Thoracic aorta (tissue), 2 donors: Measurements from ENCODE around the gene LYPD8. TPM values are rescaled to one million over a fixed set of nuclear protein-coding genes. Genes with fewer than 3 reads are reported as not detected.

ENCODE experiments used
- ATAC-seq: fragments of 150-250 bp; one replicate; pipeline ENCODE4 v1.8.0; 2017; ENCODE audit warnings: low read depth; ENCODE audit not compliant: insufficient number of reproducible peaks, low FRiP score
- DNase-seq: peaks from one replicate; pipeline ENCODE4 v3.0.0-alpha.2; 2020; ENCODE audit warnings: low spot score
- H3K27ac ChIP-seq, 2 donors: fragments of 200-600 bp; sonication (generic); 1 replicate in 1 of 2; 2 replicates in 1 of 2; pipeline ENCODE4 v1.5.1; 2016; ENCODE audit warnings: mild to moderate bottlenecking in 2 of 2, moderate library complexity in 2 of 2
- H3K27me3 ChIP-seq: fragments of 200-600 bp; sonication (generic); replicated peaks from 2 replicates; pipeline ENCODE4 v1.6.0; 2016; ENCODE audit warnings: mild to moderate bottlenecking; ENCODE audit not compliant: insufficient read depth
- H3K36me3 ChIP-seq: fragments of 200-600 bp; sonication (generic); one replicate; pipeline ENCODE4 v1.5.1; 2016
- H3K4me1 ChIP-seq, 2 donors: fragments of 200-600 bp; sonication (generic); 1 replicate in 1 of 2; 2 replicates in 1 of 2; pipeline versions ENCODE4 v1.5.1 to v1.6.0; 2016; ENCODE audit warnings: low read depth in 2 of 2, mild to moderate bottlenecking in 1 of 2; ENCODE audit not compliant: control insufficient read depth in 1 of 2
- H3K4me3 ChIP-seq: fragments of 200-600 bp; sonication (generic); 2 replicates; pipeline ENCODE4 v1.5.1; 2016; ENCODE audit warnings: mild to moderate bottlenecking
- H3K9me3 ChIP-seq: fragments of 200-600 bp; sonication (generic); 2 replicates; pipeline ENCODE4 v1.5.1; 2016
- total RNA-seq, 2 donors: library from RNA; depleted of rRNA; stranded (reverse); fragments of >200 nt; gene quantifications; one replicate each; pipeline versions ENCODE4 v1.1.0 to v1.2.3, GENCODE V29; 2016
- TF ChIP-seq, protein P1 (sequence below): fragments of 200-600 bp; sonication (generic); IDR thresholded peaks from one replicate; pipeline ENCODE4 v1.5.1; 2019; ENCODE audit warnings: antibody characterized with exemption

LYPD8 gene
- total RNA-seq, 2 donors from 2014 or later: not detected

DNA sequence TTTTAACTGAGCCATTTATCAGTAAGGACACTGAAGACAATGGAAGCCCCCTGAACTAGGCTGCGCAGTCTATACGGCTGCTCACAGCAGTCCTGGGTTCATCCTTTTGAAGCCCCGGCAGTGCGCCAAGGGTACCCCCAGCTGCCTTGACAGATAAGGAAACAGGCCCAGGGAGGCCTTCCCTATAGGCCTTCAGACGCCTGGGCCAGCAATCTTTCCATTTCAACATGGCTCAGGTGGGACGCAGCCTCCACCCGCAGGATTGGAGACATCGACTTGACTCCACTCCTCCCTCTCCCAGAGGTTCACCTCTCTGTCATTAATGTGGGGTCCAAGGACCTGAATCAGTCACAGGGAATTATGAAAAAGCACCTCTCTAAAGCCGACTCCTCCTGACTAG is 2.8 kb upstream of the LYPD8 start:
- no peak overlapping the region for H3K27ac ChIP-seq
- H3K4me1 ChIP-seq: no peaks in the 10 kb centered on the region
- TF ChIP-seq, protein P1, sequence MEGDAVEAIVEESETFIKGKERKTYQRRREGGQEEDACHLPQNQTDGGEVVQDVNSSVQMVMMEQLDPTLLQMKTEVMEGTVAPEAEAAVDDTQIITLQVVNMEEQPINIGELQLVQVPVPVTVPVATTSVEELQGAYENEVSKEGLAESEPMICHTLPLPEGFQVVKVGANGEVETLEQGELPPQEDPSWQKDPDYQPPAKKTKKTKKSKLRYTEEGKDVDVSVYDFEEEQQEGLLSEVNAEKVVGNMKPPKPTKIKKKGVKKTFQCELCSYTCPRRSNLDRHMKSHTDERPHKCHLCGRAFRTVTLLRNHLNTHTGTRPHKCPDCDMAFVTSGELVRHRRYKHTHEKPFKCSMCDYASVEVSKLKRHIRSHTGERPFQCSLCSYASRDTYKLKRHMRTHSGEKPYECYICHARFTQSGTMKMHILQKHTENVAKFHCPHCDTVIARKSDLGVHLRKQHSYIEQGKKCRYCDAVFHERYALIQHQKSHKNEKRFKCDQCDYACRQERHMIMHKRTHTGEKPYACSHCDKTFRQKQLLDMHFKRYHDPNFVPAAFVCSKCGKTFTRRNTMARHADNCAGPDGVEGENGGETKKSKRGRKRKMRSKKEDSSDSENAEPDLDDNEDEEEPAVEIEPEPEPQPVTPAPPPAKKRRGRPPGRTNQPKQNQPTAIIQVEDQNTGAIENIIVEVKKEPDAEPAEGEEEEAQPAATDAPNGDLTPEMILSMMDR: no peak
- DNase-seq: no peak
- no peaks in the 10 kb centered on the region for H3K36me3 ChIP-seq
- no peaks in the 10 kb centered on the region for H3K27me3 ChIP-seq
- H3K9me3 ChIP-seq: no peaks in the 10 kb centered on the region
- no peak overlapping the region for H3K4me3 ChIP-seq
- no peak for ATAC-seq

DNA sequence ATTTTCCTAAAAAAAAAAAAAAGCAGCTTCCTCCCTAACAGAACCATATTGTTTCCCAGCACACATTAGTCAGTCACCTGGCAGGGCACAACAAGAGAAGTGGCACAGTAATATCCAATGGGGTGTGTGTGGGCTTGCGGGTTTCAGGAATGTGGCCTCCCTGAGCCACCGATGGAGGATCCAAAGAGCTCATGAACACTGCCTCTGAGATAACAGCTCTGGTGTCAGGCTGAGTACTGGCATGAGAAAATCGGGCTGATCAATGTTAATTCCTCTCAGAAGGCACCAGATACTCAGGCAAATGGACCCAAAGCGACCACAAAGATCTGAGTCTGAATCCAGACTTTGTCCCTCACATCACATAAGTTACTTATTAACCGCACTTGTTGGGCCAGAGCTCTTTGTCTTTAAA is 2.2 kb upstream of the LYPD8 start:
- Histone ChIP-seq H3K4me3 (no peak overlapping the region), H3K36me3 (no peaks in the 10 kb centered on the region), H3K4me1 (no peaks in the 10 kb centered on the region), H3K27me3 (no peaks in the 10 kb centered on the region), H3K27ac (no peak overlapping the region), H3K9me3 (no peaks in the 10 kb centered on the region)
- ATAC-seq: no peak
- DNase-seq: no peak
- TF ChIP-seq, protein P1: no peak

DNA sequence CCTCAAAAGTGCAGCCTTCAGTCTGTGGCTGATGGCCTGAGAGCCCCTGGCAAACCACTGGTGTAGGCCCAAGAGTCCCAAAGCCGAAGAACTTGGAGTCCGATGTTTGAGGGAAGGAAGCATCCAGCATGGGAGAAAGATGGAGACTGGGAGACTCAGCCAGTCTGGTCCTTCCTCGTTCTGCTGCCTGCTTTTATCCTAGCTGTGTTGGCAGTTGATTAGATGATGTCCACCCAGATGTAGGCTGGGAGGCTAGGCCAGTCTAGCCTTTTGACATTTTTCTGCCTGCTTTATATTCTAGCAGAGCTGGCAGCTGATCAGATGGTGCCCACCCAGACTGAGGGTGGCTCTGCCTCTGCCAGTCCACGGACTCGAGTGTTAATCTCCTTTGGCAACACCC is 1.1 kb upstream of the LYPD8 start:
- H3K9me3 ChIP-seq: no peaks in the 10 kb centered on the region
- no peak overlapping the region for H3K4me3 ChIP-seq
- TF ChIP-seq, protein P1: no peak
- H3K27me3 ChIP-seq: no peaks in the 10 kb centered on the region
- DNase-seq: no peak
- no peak overlapping the region for H3K27ac ChIP-seq
- no peaks in the 10 kb centered on the region for H3K36me3 ChIP-seq
- H3K4me1 ChIP-seq: no peaks in the 10 kb centered on the region
- ATAC-seq: no peak

GRCh38 chr1:248756151-248756550 is 592 bp upstream of the LYPD8 start:
- H3K27me3 ChIP-seq: no peaks in the 10 kb centered on the region
- H3K9me3 ChIP-seq: no peaks in the 10 kb centered on the region
- no peak overlapping the region for H3K4me3 ChIP-seq
- TF ChIP-seq, protein P1: no peak
- ATAC-seq (no peak), DNase-seq (no peak)
- H3K4me1 ChIP-seq: no peaks in the 10 kb centered on the region
- no peaks in the 10 kb centered on the region for H3K36me3 ChIP-seq
- no peak overlapping the region for H3K27ac ChIP-seq

GRCh38 chr1:248753708-248754280 is 1.8 kb downstream of the LYPD8 start:
- no peak overlapping the region for H3K27ac ChIP-seq
- no peak overlapping the region for H3K4me3 ChIP-seq
- TF ChIP-seq, protein P1: no peak
- H3K4me1 ChIP-seq: no peaks in the 10 kb centered on the region
- DNase-seq (no peak), ATAC-seq (no peak)
- H3K27me3 ChIP-seq: no peaks in the 10 kb centered on the region
- no peaks in the 10 kb centered on the region for H3K9me3 ChIP-seq
- no peaks in the 10 kb centered on the region for H3K36me3 ChIP-seq
